GM19452 (cell line): ENCODE data around the gene IFI27L2.

ENCODE experiments used
- ATAC-seq: cut with Tn5 transposase; IDR thresholded peaks from one replicate; pipeline ENCODE4 v1.9.1; 2021; ENCODE audit not compliant: unreplicated experiment

Gene IFI27L2

DNA sequence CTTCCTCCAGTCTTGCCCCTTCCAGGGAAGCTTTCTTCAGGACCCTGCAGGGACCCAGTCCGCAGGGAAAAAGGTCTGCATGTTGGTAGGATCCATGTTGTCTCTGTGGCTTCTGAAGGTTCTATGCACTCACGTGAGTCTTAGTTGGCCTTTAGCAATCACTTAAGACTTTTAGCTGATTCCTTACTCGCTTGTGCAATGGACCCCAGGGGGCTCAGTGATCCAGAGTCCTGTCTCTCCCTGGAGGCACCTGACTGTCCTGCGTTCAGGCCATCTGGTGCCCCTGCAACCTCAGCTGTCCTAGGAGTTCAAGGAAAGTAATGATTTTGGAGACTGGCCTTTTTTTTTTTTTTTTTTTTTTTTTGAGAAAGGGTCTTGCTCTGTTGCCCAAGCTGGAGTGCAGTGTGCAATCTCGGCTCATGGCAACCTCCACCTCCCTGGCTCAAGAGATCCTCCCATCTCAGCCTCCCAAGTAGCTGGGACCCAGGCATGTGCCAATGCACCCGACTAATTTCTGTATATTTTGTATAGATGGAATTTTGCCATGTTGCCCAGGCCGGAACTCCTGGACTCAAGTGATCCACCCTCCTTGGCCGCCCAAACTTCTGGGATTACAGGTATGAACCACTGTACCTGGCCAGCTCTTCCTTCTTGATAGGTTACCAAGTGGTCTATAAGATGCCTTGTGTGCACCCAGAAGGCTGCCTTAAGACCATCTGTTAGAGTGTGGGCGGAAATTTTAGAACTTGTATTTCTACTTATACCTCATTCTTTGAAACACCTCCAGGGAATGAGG lies 4.6 kb downstream of the IFI27L2 start:
- ATAC-seq = no peak

DNA sequence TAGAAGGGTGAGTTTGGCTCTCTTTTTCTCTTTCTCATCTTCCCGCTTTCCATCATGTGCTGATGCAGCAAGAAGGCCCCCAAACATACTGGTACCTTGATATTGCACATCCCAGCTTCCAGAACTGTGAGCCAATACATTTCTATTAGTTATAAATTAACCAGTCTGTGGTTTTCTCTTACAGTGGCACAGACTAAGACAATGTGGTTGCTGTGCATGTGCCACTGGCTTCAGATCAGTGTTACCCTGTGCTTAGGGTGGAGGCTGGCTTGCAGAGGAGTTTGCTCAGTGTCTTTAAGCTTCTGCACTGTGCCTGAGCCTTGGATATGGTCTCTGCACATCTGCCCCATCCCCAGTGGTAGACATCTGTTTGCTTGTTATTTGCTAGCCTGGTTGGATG lies 5.5 kb downstream of the IFI27L2 start:
- ATAC-seq = no peak

DNA sequence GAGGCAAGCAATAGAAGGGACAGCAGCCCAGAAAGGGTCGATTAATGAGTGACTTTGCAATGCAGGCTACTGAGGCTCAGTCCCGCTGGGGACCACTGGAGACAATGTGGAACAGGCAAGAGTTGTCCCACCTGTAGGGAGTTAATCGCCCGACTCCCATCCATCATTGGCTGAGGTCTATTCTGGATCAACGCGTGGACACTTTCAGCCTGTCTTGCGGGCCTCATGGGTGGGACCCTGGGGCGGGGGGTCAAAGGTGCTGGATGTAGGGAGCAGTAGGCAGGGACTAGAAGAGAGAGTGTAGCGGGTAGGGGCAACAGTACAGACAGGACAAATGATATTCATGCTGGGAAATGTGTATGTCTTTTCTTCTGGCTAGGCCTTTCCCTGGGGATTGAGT lies 6.1 kb downstream of the IFI27L2 start:
- ATAC-seq = no peak

DNA sequence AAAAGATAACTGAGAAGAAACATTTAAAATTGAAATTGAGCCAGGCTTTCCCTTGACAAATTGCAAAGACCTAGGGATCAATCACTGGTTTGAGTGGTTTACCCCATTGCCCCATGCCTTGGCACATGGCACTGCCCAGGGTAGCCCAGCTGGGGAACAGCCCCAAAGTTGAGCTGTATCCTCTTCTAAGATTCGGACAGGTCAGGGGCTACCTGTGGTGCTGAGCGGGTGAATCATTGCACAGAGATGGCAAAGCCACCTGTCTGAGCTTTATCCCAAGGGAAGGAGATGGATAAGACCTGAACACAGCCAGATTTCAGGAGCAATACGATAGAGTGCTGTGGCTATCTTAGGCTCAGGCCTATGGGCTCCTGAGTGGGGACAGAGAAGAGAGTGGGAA lies 7.0 kb downstream of the IFI27L2 start:
- no peak for ATAC-seq

DNA sequence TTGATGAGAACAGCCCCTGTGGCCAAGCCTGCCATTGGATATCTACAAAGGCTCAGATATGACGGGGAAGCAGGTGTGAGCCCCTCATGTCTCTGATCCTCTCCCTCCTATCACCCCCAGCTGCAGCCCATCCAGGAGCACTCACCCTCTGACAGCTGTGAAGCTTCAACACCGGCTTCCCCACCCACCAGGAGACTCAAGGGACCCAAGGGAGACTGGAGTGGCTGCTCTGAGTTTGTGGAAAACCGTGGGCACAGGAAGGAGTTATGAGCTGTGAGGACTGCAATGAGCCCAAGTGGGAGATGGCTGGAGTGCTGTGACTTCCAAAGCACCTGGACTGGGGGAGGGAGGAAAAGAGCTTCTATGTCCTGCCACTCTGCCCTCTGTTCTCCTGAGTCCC lies 7.9 kb downstream of the IFI27L2 start:
- ATAC-seq = no peak

DNA sequence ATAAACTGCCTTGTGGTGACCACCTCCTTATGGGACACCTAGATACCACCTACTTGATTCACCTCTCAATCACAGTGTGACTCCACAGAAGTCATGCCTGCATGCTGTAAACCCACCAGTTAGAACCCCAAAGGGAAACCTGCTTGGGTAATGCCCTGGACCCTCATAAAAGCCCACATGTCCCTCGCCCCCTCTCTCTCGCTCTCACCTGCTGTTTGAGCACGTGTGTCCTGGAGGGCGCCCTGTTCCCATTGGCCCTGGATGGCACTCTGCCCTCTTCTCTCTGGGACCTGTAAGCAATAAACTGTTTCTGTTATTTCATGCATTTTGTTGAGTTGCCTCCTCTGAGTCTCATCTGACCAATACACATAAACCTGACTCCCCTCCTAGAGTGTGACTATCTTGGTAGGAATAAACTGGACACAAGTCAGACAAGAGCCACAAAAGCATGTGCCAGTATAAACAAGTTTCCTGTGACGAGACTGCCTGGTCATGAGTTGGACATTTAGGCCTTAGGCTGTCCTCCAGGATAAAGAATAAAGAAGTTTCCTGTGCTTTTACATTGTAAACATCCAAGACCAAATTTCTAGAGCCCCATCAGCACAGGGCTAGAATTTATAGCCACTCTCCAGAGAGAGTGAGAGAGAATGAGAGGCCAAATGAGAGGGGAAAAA lies 8.6 kb downstream of the IFI27L2 start:
- ATAC-seq = no peak

DNA sequence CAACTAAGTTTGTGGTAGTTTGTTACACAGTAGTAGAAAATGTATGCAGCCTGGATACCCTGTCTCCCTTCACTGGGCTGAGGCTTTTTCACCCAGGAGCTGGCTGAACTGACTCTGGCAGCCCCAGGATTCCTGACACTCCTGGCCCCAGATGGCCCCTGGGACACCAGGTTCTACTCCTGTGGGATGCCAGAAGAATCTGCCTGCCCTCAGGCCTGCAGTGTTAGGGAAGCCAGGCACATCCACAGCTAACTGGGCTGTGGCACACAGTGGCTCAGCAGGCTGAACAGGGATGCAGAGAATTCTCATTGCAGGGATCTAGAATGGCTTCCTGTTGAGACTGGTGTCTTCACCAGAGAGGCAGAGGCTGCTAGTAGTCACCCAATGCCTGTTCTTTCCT lies 10.3 kb downstream of the IFI27L2 start:
- ATAC-seq = no peak

DNA sequence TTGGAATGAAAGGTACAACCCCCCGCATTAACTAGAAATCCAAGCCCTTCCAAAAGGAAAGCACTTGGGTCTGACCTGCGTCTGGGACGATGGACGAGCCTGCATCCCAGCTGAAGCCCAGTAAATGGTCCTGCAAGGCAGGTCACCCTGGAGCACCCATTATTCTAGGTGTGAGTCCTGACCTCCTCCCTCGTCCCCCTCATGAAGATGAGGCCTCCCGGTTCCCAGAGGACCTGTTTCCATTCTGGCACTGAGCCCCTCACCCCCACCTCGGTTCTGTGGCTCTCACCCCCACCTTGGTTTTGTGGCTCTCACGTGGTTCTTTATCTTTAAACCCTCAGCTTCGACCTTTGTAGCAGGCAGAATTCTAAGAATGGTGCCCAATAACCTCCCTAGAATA lies 11.5 kb downstream of the IFI27L2 start:
- ATAC-seq = no peak

DNA sequence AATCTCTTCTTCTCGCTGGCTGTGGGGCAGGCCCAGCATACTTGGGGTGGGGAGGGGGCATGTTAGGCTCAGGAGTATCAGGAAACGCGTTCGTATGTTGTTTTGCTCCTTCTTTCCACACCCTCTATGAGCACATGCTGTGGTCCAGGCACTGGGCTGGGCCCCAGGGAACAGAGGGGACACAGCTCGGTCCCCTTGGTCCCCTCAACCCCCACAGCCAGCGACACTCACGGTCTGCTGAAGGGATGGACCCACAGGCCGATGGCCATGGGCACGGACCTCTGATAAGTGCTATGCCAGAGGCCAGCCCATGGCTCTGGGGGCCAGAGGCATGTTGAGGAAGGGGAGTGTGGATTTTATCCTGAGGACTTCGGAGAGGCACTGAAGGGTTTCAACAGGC lies 12.7 kb downstream of the IFI27L2 start:
- ATAC-seq = no peak

DNA sequence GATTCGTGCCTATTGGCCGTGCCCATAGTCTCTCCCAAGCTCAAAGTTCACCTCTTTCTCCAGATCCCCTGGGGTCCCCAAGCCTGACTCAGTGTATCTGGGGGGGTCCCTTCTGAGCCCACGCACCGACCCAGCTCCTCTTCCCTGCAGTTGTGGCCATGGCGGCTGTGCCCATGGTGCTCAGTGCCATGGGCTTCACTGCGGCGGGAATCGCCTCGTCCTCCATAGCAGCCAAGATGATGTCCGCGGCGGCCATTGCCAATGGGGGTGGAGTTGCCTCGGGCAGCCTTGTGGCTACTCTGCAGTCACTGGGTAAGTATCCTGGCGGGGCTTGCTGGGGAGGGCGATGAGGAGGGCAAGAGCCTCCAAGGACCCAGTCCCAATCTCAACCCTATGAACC lies 13.8 kb downstream of the IFI27L2 start:
- ATAC-seq = no peak

DNA sequence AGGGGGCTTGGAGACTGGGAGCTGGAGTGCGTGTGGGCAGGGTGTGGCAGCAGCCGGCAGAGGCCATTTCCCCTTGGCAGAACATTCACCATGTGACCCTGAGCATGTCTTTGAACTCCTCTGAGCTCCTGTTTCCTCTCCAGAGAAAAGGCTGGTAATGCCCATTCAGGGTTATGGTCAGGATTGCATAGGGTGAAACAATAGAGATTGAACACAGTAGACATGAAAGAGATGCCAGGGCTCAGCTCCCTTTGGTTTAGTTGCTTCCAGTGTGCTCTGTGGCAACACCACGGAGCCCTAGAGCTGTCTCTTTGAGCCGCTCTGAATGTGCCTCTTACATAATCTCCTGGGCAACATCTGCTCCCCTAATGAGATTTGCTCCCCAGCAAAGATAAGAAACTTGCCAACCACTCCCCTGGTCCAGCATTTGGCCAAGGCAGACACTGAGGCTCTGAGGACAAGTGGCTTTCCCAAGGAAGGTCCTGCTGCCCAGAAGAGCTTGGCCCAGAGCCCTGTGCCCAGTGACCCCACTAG lies 14.3 kb downstream of the IFI27L2 start:
- no peak for ATAC-seq

DNA sequence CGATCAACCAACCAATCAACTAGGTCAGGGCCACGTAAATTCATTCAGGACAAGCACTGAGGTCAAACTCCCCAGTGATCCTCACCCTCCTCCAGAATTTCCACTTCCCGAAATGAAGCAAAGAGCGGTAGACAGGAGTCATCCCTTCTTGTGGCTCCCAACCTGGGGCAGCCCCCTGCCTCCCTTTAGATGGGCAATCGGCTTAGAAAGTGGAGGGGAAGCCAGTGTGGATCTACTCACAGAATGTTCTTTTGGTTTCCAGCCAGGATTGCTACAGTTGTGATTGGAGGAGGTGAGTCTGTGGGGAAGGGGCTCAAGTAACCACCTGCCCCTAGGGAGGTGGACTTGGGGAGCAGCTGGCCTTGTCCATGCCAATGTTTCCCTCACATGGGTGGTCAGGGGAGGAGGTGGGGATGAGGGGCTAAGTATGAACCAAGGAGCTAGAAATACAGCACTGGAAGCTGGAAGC lies 14.8 kb downstream of the IFI27L2 start:
- ATAC-seq = no peak

DNA sequence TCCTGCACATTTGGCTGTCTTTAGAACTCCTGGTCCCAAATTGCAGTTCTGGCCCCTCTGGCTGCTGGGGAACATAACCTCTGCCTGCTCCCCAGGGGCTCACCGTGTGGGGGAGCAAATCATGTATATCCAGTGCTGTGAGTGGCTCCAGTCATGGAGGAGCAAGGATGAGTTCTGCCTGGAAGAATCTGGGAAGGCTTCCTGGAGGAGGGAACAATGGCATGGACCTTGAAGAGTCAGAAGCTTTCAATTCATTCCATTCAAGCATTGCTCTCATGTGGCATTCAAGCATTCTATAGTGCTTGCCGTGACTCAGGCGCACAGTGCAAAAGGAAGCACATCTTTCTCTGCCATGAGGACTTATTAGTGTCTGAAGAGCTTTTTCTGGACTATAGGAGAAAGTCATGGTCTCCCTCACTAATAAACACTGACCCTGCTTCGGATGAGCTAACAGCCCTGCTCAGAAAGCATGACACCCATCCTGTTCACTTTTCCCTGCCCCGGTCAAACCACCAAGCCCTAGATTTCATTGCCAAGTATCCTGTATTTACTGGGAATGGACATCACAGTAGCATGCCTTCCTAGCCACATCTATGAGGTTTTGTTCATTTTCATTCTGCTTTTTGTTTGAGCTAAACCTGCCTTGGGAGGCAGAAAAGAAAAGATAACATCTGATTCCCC lies 15.4 kb downstream of the IFI27L2 start:
- ATAC-seq = no peak

DNA sequence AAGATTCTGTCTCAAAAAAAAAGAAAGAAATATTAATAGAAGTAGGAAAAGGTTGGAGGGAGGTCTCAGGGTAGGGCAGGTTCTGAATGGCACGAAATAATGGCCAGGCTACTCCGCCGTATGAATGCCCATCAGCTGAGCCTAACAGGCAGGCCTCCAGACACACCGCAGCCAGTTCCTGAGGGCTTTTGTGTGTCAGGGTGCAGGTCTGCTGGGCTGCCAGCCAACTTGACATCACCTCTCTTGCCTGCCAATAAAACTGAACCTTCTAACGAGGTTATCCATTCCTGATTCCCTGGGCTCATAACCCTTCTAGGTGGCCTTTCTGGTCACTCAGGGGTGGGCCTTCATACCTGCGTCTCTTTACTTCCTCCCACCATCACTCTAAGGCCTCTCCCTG lies 15.9 kb downstream of the IFI27L2 start:
- ATAC-seq = no peak

DNA sequence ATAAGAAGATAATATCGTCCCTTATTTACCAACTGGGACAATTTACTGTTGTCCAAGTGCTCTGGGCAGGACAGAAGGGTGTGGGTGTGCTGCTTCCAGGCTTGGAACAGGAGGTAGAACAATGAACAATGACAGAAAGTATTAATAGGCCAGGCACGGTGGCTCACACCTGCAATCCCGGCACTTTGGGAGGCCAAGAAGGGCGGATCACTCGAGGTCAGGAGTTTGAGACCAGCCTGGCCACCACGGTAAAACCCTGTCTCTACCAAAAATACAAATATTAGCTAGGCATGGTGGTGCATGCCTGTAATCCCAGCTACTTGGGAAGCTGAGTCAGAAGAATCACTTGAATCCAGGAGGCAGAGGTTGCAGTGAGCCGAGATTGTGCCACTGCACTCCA lies 16.3 kb downstream of the IFI27L2 start:
- no peak for ATAC-seq

DNA sequence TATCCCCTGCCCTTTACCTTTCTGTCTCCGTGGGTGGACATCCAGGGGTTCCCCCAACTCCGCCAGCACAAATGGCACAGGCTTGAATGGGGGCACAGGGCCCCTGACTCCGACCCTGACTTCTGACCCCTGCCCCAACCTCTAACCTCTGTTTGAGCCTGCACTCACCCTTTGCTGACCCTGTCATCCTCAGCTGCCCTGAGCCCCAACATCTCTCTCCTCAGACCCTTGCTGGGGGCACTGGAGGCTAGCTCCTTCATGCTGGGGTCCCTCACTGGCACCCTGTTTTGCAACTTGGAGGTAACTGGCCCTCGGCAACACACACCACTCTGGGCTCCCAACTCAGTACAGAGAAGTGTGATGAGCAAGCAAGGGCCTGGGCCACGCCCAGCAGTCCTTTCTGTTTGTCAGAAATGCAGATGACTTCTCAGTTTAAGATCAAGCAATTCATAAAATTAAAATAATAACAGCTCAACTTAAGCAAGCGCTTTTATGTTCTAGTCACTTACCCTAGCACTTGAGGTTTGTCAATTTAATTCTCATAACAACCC lies 16.8 kb downstream of the IFI27L2 start:
- no peak for ATAC-seq

DNA sequence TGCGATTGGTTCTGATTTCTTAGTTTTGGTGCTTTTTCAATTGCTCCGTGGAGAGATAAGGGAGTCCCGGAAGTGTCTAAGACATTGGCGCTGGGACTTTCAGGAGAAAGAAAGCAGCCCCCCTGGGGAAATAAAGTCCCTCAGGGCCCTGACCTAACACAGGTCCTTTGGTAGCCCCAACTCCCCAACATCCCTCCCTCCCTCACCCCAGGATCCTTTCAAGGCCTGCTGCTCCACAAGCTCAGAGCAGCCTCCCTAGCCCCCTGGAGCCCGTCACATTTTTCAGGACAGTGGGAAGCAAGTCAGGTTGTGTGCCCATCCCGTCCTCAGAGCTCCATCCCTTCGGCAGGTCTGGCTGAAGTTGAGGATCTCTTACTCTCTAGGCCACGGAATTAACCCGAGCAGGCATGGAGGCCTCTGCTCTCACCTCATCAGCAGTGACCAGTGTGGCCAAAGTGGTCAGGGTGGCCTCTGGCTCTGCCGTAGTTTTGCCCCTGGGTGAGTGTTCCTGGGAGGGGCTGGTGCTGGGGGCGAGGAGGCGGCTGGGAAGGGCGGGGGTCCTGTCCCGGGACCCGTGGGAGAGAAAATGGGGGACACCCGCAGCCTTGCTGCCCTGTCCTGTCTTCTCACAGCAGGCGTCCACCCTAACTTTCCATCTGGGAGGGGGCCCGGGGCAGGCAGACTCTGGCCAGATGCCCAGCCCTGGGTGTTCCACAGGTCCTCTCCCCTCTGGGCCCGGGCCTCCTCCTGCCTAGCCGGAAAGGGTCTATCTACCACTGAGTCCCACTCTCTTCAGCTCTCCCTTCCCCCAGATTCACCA lies 17.9 kb downstream of the IFI27L2 start:
- no peak for ATAC-seq

DNA sequence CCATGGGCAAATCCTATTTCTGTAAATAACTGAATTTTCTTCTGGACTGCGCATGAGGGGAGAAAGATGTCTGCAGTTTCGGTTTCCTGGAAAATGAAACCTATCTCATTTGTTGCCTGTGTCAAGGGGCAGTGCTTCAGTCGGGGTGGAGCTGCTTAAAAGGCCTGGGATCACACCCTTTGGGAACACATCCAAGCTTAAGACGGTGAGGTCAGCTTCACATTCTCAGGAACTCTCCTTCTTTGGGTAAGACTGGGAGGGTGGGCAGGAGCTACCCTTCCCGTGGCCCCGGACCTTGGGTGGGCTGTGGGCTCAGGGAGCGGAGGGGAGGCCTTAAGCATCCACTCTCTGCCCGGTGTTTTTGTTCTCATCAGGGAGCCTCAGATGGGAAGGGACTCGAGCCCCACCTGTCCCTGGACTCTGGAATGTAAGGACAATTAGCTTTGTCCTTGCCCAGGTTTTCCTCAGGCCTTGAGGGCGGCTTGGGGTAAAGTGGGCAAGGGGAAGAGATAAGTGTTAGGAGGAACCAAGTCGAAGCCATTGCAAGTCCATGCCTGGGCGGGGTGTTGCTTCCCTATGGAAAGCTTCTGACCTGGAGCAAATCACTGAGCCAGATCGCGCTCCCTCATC lies 18.7 kb downstream of the IFI27L2 start, which contains the start of gene IFI27:
IFI27 (plus strand) TSS at position 185 of the 630 bp plus-strand sequence.
- ATAC-seq = no peak

DNA sequence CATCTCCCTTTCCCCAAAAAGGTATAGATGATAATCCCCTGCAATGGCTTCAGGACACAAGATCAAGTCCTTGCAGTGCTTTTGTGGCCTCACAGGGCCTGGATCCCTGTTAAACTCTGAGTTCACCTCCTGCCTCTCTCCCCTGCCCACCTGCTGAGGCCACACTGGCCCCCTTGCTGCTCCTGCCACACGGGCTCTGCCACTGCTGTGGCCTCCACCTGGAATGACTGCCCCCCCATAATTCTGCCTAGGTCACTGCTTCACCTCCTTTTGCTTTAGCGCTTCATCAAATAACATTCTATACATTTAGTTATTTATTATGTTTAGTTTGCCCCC lies 19.5 kb downstream of the IFI27L2 start:
- no peak for ATAC-seq

DNA sequence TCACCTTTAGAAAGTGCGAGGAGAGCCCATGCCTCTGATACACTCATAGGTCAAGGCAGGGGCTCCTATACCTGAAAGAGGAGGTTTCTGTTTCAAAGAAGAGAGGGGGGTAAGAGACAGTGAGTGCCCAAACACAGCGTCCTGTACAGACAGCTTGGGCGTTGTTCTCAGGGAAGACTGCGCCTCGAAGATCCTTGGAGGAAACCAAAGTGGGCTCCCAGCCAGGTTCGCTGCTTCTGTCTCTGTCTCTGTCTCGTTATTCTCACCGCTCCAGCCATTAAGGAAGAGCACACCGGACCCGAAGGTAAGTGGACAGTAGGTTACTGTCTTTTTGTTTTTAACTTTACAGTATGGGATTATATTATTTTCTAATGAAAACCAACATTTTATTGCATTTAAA lies 24.7 kb downstream of the IFI27L2 start:
- ATAC-seq = no peak
